Natural killer cell (primary cell): ENCODE results near the gene ITGAE. TPM values are rescaled to one million over a fixed set of nuclear protein-coding genes. Genes with fewer than 3 reads are reported as not detected.
A peak's percentile ranks its signal among the peaks of the same experiment; 100 is the strongest.
"Not testable (repeated sequence)": the region's sequence is repeated elsewhere in the genome, so short reads cannot be mapped to it uniquely, and the experiment has no call there.

Experiments
- ATAC-seq, 3 donors: fragments of 150-1000 bp in 2 of 3; fragments of 200-7000 bp in 1 of 3; cut with Tn5 transposase; 1 replicate in 1 of 3; 2 replicates in 2 of 3; pipeline ENCODE4 v1.10.0; 2021; ENCODE audit warnings: mild to moderate bottlenecking in 2 of 3, moderate library complexity in 2 of 3
- DNase-seq, 2 donors: peaks; one replicate each; pipeline versions ENCODE4 v3.0.0 to v3.0.0-alpha.2; 2013 to 2021; ENCODE audit warnings: mixed read lengths in 1 of 2
- H3K27ac ChIP-seq: one replicate; pipeline ENCODE4 v1.5.1; 2013; ENCODE audit warnings: mild to moderate bottlenecking, low read length
- H3K27me3 ChIP-seq: one replicate; pipeline ENCODE4 v1.6.1; 2013; ENCODE audit warnings: low read length; ENCODE audit not compliant: control insufficient read depth, insufficient read depth
- H3K36me3 ChIP-seq: one replicate; pipeline ENCODE4 v1.6.1; 2013; ENCODE audit warnings: low read length; ENCODE audit not compliant: control insufficient read depth, insufficient read depth
- H3K4me1 ChIP-seq: one replicate; pipeline ENCODE4 v1.6.1; 2013; ENCODE audit warnings: low read length; ENCODE audit not compliant: control insufficient read depth, insufficient read depth
- H3K4me3 ChIP-seq: one replicate; pipeline ENCODE4 v1.5.1; 2013; ENCODE audit warnings: low read length
- H3K9me3 ChIP-seq: one replicate; pipeline ENCODE4 v1.6.1; 2013; ENCODE audit warnings: low read length; ENCODE audit not compliant: control insufficient read depth, insufficient read depth
- H3K27ac Mint-ChIP-seq, 2 donors: one replicate each; pipeline ENCODE4 v1.8.0; 2022; ENCODE audit warnings: mild to moderate bottlenecking in 2 of 2, mixed read lengths in 2 of 2, moderate library complexity in 1 of 2
- H3K27me3 Mint-ChIP-seq, 2 donors: one replicate each; pipeline ENCODE4 v1.8.0; 2022; ENCODE audit warnings: low read depth in 2 of 2, mixed read lengths in 2 of 2
- H3K36me3 Mint-ChIP-seq: one replicate; pipeline ENCODE4 v1.8.0; 2022; ENCODE audit warnings: mixed read lengths
- H3K4me1 Mint-ChIP-seq, 2 donors: one replicate each; pipeline ENCODE4 v1.8.0; 2022; ENCODE audit warnings: mixed read lengths in 2 of 2
- H3K4me3 Mint-ChIP-seq: one replicate; pipeline ENCODE4 v1.8.0; 2022; ENCODE audit warnings: mild to moderate bottlenecking, moderate library complexity, mixed read lengths
- H3K9me3 Mint-ChIP-seq, 2 donors: one replicate each; pipeline ENCODE4 v1.8.0; 2022; ENCODE audit warnings: mixed read lengths in 2 of 2
- CTCF ChIP-seq: fragments of 200-600 bp; IDR thresholded peaks from one replicate; pipeline ENCODE4 v1.8.0; 2022; ENCODE audit warnings: antibody characterized with exemption
- WGBS: methylation state at CpG from one replicate; pipeline ENCODE4 v1.1.7; 2013; ENCODE audit warnings: missing lambda C conversion rate; ENCODE audit not compliant: insufficient coverage; 5-methylcytosine and 5-hydroxymethylcytosine counted together
- intact Hi-C: fragments of 100-400 bp; cut with micrococcal nuclease; formaldehyde crosslinking; loops from one replicate; pipeline ENCODE4 v1.14.2; 2022
- total RNA-seq, 4 donors: library from RNA; stranded (reverse); fragments of 120-200 nt in 1 of 4; gene quantifications; one replicate each; pipeline versions ENCODE4 v1.2.3 to v1.2.4, GENCODE V29; 2013 to 2022

Gene ITGAE
- total RNA-seq, 3 donors from 2014 or later (not counting 1 experiment from before 2014, with no cell fraction given): 12.8 to 13.8 (median 13.8) TPM

GRCh38 chr17:3704931-3705717, 95.9 kb downstream of the ITGAE start:
- intact Hi-C loops: no loop called here
- no peak overlapping the region for H3K27ac Mint-ChIP-seq
- no peak for TF ChIP-seq CTCF

DNA sequence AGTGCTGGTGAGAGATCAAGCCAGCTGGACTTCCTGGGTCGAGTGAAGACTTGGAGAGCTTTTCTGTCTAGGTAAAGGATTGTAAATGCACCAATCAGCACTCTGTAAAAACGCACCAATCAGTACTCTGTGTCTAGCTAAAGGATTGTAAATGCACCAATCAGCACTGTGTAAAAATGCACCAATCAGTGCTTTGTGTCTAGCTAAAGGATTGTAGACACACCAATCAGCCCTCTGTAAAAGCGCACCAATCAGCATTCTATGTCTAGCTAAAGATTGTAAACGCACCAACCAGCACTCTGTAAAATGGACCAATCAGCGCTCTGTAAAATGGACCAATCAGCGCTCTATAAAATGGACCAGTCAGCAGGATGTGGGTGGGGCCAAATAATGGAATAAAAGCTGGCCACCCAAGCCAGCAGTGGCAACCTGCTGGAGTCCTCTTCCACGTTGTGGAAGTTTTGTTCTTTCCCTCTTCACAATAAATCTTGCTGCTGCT, 98.9 kb downstream of the ITGAE start:
- 96% methylated on average over 7 of the region's 7 CpGs for WGBS
- H3K4me3 Mint-ChIP-seq, H3K4me3 ChIP-seq, H3K27ac ChIP-seq, H3K27me3 Mint-ChIP-seq, H3K27ac Mint-ChIP-seq, H3K36me3 ChIP-seq, DNase-seq, H3K27me3 ChIP-seq, H3K36me3 Mint-ChIP-seq, ATAC-seq, H3K9me3 Mint-ChIP-seq, intact Hi-C loops, H3K9me3 ChIP-seq: not testable (repeated sequence)
- H3K4me1 ChIP-seq: peaks cover 12% of the 10 kb centered on the region
- peaks cover 8 to 13% of the 10 kb centered on the region in 2 donors for H3K4me1 Mint-ChIP-seq

More at GRCh38 chr17:3704931-3705717, 95.9 kb downstream of the ITGAE start:
- Histone ChIP-seq H3K9me3 (no peaks in the 10 kb centered on the region), H3K27ac (no peak overlapping the region), H3K36me3 (no peaks in the 10 kb centered on the region), H3K27me3 (no peaks in the 10 kb centered on the region), H3K4me3 (no peak overlapping the region), H3K4me1 (peaks cover 12% of the 10 kb centered on the region)
- DNase-seq: no peak
- H3K9me3 Mint-ChIP-seq: no peaks in the 10 kb centered on the region
- ATAC-seq: peak; percentile 37 to 72 (median 44)
- no peaks in the 10 kb centered on the region for H3K27me3 Mint-ChIP-seq
- WGBS: 58% methylated on average over 20 of the region's 20 CpGs
- peak overlapping the region; percentile 3 for H3K4me3 Mint-ChIP-seq
- H3K4me1 Mint-ChIP-seq: peaks cover 8 to 18% of the 10 kb centered on the region in 2 donors
- no peaks in the 10 kb centered on the region for H3K36me3 Mint-ChIP-seq

GRCh38 chr17:3699951-3700350, 101.0 kb downstream of the ITGAE start:
- no peak overlapping the region for H3K27ac ChIP-seq

More at GRCh38 chr17:3699951-3700350, 101.0 kb downstream of the ITGAE start:
- WGBS: 86% methylated on average over 4 of the region's 4 CpGs
- Mint-ChIP-seq H3K27me3 (no peaks in the 10 kb centered on the region), H3K9me3 (no peaks in the 10 kb centered on the region), H3K4me3 (no peak overlapping the region), H3K27ac (no peak overlapping the region), H3K36me3 (no peaks in the 10 kb centered on the region), H3K4me1 (peaks cover 7 to 20% of the 10 kb centered on the region in 2 donors)
- TF ChIP-seq CTCF: no peak
- DNase-seq (no peak), ATAC-seq (no peak)
- Histone ChIP-seq H3K27me3 (no peaks in the 10 kb centered on the region), H3K4me3 (no peak overlapping the region), H3K9me3 (no peaks in the 10 kb centered on the region), H3K4me1 (peaks cover 27% of the 10 kb centered on the region), H3K36me3 (no peaks in the 10 kb centered on the region)
- intact Hi-C loops: no loop called here
